C4-2B (cell line): Measurements from ENCODE around the gene TCF12.

ENCODE experiments used
- ZFX ChIP-seq: fragments of 450-650 bp; IDR thresholded peaks from 2 replicates; pipeline ENCODE4 v1.6.1; 2017
- TF ChIP-seq, protein P1 (sequence below): fragments of 450-650 bp; conservative IDR thresholded peaks from 2 replicates; pipeline ENCODE4 v1.5.1; 2017; ENCODE audit warnings: mild to moderate bottlenecking

GRCh38 chr15:57316451-57316850 lies 398.0 kb downstream of the TCF12 start:
- TF ChIP-seq, protein P1, sequence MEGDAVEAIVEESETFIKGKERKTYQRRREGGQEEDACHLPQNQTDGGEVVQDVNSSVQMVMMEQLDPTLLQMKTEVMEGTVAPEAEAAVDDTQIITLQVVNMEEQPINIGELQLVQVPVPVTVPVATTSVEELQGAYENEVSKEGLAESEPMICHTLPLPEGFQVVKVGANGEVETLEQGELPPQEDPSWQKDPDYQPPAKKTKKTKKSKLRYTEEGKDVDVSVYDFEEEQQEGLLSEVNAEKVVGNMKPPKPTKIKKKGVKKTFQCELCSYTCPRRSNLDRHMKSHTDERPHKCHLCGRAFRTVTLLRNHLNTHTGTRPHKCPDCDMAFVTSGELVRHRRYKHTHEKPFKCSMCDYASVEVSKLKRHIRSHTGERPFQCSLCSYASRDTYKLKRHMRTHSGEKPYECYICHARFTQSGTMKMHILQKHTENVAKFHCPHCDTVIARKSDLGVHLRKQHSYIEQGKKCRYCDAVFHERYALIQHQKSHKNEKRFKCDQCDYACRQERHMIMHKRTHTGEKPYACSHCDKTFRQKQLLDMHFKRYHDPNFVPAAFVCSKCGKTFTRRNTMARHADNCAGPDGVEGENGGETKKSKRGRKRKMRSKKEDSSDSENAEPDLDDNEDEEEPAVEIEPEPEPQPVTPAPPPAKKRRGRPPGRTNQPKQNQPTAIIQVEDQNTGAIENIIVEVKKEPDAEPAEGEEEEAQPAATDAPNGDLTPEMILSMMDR = no peak
- TF ChIP-seq ZFX = no peak
